Head of caudate nucleus (tissue), 42 donors: ENCODE measurements around the gene TSPYL4.

Experiments
- DNase-seq, 42 donors: peaks; one replicate each; pipeline versions ENCODE4 v3.0.0 to v3.0.0-alpha.2; 2020 to 2021; ENCODE audit warnings: mixed read lengths in 7 of 42
- intact Hi-C: fragments of 100-400 bp; cut with DNase I; formaldehyde crosslinking; loops from one replicate; pipeline ENCODE4 v1.15.0; 2022

Gene TSPYL4

DNA sequence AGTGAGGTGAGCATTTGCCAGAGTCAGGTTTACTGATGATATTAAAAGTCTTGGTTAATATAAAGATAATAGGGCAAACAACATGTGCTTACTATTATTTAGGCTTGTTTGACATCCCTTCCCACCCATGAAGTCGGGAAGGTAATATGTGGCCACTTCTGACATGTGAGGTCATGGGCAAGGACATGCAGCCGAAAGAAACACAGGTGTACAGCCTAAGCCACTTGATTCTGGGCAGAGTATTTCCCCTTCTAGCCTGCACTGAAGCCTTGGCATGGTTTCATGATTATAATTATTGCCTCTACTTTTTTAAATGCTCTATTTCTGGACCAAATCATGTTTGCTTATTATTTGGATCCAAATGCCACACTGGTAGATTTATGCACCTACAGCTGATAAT, 52.3 kb downstream of the TSPYL4 start:
- intact Hi-C loops, result no loop called here
- DNase-seq, result no peak

DNA sequence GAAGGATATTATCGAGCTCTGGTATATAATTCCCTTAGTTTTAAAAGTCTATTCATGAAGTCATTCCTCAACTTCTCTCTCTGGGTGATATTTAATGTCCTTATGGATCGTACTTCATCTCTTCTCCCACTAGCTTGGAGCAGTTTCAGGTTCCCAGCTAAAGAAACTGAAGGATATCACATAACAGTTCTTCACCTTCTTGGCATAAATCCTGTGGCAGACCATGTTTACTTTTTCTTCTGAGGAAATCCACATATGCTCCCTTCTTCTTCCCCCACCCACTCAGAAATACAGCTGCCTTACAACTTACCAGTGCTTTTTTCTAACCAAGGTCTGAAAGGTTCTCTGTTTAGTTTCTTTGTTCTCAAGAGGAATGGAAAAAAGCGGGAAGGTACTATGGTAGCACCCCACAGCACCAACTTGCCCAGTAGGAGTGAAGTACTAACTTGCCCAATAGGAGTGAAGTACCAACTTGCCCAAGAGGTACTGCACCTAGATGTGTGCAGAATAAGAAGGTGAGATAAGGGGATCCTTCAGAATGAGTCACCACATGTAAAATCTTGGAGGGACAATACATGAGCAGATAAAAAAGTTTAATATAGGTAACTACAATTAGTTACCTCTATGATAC, 53.1 kb downstream of the TSPYL4 start:
- no peak for DNase-seq
- intact Hi-C loops, result no loop called here
